Transverse colon (tissue), 4 donors: ENCODE data around the gene MYO1C.

Experiments used
- CTCF ChIP-seq, 5 experiments: fragments of 200-600 bp in 3 of 5; fragments of 450-650 bp in 2 of 5; sonication (generic) in 3 of 5; IDR thresholded peaks; 1 replicate in 2 of 5; 2 replicates in 3 of 5; pipeline ENCODE4 v1.5.1; 2016 to 2017; ENCODE audit warnings: antibody characterized with exemption in 5 of 5, inconsistent platforms in 3 of 5, mild to moderate bottlenecking in 2 of 5, moderate library complexity in 1 of 5
- EP300 ChIP-seq: sonication (generic); formaldehyde crosslinking; IDR thresholded peaks from one replicate; pipeline ENCODE4 v1.6.1; 2017; ENCODE audit warnings: antibody characterized with exemption, low read depth
- POLR2A ChIP-seq: fragments of 450-650 bp; IDR thresholded peaks from one replicate; pipeline ENCODE4 v1.6.1; 2016; ENCODE audit warnings: antibody characterized with exemption, mild to moderate bottlenecking, moderate library complexity
- POLR2AphosphoS5 ChIP-seq, 3 donors: sonication (generic); formaldehyde crosslinking; IDR thresholded peaks; one replicate each; pipeline ENCODE4 v1.6.1; 2016; ENCODE audit warnings: antibody characterized with exemption in 3 of 3

- TF ChIP-seq CTCF (IDR thresholded peaks at IDR 0.05) (no peak), POLR2A (no peak), EP300 (no peak), POLR2AphosphoS5 (IDR thresholded peaks at IDR 0.05) (no peak)
Observed at GRCh38 chr17:1446201-1446600, 46.3 kb downstream of the MYO1C start.
